Measurements from ENCODE around the gene ERCC3. TPM values are rescaled to one million over a fixed set of nuclear protein-coding genes. Genes with fewer than 3 reads are reported as not detected.

The ERCC3 gene
- total RNA-seq, 1 donor from 2014 or later, result 22.4 TPM

DNA sequence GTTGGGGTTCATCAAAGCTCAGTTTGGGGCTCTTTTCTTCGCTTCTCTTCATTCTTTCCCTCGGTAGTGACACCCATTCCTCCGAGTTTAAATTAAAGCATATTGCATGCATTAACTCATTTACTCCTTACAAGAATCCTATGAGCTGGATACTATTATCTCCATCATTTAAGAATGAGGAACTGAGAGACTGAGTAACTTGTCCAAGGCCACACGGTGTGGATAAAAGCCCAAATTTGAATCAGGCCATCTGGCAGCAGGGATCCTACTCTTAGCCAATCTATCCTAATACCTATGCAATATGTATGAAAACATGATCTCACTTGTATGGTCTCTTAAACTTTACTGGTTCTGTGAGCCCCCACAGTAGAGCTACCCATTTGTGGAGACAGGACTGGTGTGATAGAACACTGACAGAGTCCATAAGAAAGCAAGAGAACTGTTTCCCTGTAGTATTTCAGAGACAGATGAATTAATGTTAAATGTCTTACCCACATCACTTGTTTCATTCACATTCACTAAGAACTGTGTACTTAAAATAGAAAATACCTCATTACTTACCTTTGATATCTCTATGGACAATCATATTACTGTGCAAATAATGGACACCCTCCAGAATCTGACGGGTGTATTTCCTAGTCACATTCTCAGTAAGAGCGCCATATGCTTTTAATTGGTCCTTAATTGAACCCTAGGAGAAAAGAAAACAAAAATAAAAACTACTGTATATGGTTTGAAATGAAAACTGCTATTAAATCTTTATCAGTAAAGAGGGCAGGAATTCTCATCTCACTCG is 20.4 kb upstream of the ERCC3 start:
- no peaks in the 10 kb centered on the region for H3K9me3 ChIP-seq (replicated peaks)
- H3K4me3 ChIP-seq, result no peak overlapping the region
- no peaks in the 10 kb centered on the region for H3K27me3 ChIP-seq (ENCODE audit: low read depth)
- TF ChIP-seq, protein P1, sequence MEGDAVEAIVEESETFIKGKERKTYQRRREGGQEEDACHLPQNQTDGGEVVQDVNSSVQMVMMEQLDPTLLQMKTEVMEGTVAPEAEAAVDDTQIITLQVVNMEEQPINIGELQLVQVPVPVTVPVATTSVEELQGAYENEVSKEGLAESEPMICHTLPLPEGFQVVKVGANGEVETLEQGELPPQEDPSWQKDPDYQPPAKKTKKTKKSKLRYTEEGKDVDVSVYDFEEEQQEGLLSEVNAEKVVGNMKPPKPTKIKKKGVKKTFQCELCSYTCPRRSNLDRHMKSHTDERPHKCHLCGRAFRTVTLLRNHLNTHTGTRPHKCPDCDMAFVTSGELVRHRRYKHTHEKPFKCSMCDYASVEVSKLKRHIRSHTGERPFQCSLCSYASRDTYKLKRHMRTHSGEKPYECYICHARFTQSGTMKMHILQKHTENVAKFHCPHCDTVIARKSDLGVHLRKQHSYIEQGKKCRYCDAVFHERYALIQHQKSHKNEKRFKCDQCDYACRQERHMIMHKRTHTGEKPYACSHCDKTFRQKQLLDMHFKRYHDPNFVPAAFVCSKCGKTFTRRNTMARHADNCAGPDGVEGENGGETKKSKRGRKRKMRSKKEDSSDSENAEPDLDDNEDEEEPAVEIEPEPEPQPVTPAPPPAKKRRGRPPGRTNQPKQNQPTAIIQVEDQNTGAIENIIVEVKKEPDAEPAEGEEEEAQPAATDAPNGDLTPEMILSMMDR (IDR thresholded peaks at IDR 0.05; ENCODE audit: borderline replicate concordance), result no peak
- peaks cover 98% of the 10 kb centered on the region for H3K36me3 ChIP-seq
- DNase-seq, result no peak
- no peaks in the 10 kb centered on the region for H3K4me1 ChIP-seq
- H3K27ac ChIP-seq (replicated peaks), result no peak overlapping the region
- intact Hi-C loops (cut with micrococcal nuclease), result no loop called here

- Histone ChIP-seq H3K9me3 (replicated peaks) (no peaks in the 10 kb centered on the region), H3K4me3 (no peak overlapping the region), H3K27me3 (ENCODE audit: low read depth) (no peaks in the 10 kb centered on the region), H3K4me1 (no peaks in the 10 kb centered on the region), H3K36me3 (peaks cover 97% of the 10 kb centered on the region), H3K27ac (replicated peaks) (no peak overlapping the region)
- TF ChIP-seq, protein P1 (IDR thresholded peaks at IDR 0.05; ENCODE audit: borderline replicate concordance), result no peak
- DNase-seq, result no peak
- intact Hi-C loops (cut with micrococcal nuclease), result no loop called here
Observed at GRCh38 chr2:127313406-127313805, 19.5 kb upstream of the ERCC3 start.

DNA sequence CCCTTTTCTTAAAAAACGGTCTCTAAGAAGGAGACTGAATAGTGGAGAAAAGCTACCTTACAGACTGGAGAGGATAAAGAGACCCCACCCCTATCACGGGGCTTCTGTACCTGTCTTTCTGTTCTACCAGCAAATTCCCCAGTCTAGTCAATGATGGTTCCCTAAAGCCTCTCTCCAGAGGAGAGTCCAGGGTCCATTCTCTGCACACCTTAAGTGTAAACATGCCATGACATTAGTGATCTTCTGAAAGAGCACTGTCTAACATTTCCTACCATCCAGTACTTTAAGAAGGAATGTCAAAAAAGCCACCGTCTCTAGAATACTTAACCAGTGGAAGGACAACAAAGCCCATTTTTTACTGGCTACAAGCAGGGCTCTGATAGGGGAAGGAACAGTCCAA is 17.0 kb upstream of the ERCC3 start:
- Histone ChIP-seq H3K27me3 (ENCODE audit: low read depth) (no peaks in the 10 kb centered on the region), H3K9me3 (replicated peaks) (no peaks in the 10 kb centered on the region), H3K36me3 (peaks cover 97% of the 10 kb centered on the region), H3K4me3 (no peak overlapping the region), H3K27ac (replicated peaks) (no peak overlapping the region), H3K4me1 (no peaks in the 10 kb centered on the region)
- no peak for DNase-seq
- TF ChIP-seq, protein P1 (IDR thresholded peaks at IDR 0.05; ENCODE audit: borderline replicate concordance), result no peak
- intact Hi-C loops (cut with micrococcal nuclease), result no loop called here

DNA sequence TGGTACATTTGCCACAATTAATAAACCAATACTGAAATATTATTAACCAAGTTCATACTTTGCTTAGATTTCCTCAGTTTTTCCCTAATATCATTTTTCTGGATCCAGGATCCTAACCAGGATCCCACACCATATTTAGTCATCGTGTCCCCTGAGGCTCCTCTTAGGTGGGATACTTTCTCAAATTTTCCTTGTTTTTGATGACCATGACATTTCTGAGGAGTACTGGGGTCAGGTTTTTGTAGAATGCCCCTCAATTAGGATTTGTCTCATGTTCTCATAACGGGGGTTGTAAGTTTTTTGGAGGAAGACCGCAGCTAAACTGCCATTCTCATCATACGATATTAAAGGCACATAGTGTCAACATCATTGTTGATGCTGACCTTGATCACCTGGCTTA is 15.5 kb upstream of the ERCC3 start:
- DNase-seq, result no peak
- no peaks in the 10 kb centered on the region for H3K27me3 ChIP-seq (ENCODE audit: low read depth)
- no peaks in the 10 kb centered on the region for H3K9me3 ChIP-seq (replicated peaks)
- no peaks in the 10 kb centered on the region for H3K4me1 ChIP-seq
- peaks cover 89% of the 10 kb centered on the region for H3K36me3 ChIP-seq
- intact Hi-C loops (cut with micrococcal nuclease), result no loop called here
- H3K4me3 ChIP-seq, result no peak overlapping the region
- H3K27ac ChIP-seq (replicated peaks), result no peak overlapping the region
- TF ChIP-seq, protein P1 (IDR thresholded peaks at IDR 0.05; ENCODE audit: borderline replicate concordance), result no peak

DNA sequence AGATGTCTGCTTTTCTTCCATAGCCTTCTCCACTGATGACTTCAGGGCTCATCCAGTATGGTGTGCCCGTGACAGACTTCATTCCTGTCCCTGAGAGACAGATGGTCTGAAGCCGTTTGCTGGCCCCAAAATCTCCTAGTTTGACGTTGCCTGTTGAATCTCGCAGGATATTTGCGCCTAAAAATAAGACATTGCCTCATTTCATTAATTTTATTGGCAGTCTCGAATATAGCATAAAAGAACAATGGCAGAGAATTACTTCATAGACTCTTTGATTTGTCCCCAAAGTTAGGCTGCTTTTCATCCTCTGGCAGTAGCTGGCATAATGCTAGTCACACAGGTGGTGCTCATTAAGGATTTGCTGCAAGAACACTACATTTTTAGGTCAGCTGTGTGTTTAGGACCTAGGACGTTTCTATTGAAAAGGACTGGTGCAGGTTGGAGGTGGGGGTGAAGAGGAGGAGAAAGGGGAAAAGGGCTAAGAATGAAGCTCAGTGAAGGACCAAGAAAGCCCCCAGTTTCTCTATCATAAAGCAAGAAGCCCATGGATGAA is 14.7 kb upstream of the ERCC3 start:
- DNase-seq, result no peak
- intact Hi-C loops (cut with micrococcal nuclease), result no loop called here
- TF ChIP-seq, protein P1 (IDR thresholded peaks at IDR 0.05; ENCODE audit: borderline replicate concordance), result no peak
- Histone ChIP-seq H3K36me3 (peaks cover 81% of the 10 kb centered on the region), H3K4me1 (no peaks in the 10 kb centered on the region), H3K4me3 (no peak overlapping the region), H3K9me3 (replicated peaks) (no peaks in the 10 kb centered on the region), H3K27ac (replicated peaks) (no peak overlapping the region), H3K27me3 (ENCODE audit: low read depth) (no peaks in the 10 kb centered on the region)

All from left ventricle myocardium inferior (tissue), 1 donor.